HG03103 (cell line): Measurements from ENCODE around the gene ZNF823.

Experiments
- ATAC-seq: cut with Tn5 transposase; IDR thresholded peaks from one replicate; pipeline ENCODE4 v1.9.1; 2021; ENCODE audit warnings: low read depth; ENCODE audit not compliant: unreplicated experiment

ZNF823 gene

DNA sequence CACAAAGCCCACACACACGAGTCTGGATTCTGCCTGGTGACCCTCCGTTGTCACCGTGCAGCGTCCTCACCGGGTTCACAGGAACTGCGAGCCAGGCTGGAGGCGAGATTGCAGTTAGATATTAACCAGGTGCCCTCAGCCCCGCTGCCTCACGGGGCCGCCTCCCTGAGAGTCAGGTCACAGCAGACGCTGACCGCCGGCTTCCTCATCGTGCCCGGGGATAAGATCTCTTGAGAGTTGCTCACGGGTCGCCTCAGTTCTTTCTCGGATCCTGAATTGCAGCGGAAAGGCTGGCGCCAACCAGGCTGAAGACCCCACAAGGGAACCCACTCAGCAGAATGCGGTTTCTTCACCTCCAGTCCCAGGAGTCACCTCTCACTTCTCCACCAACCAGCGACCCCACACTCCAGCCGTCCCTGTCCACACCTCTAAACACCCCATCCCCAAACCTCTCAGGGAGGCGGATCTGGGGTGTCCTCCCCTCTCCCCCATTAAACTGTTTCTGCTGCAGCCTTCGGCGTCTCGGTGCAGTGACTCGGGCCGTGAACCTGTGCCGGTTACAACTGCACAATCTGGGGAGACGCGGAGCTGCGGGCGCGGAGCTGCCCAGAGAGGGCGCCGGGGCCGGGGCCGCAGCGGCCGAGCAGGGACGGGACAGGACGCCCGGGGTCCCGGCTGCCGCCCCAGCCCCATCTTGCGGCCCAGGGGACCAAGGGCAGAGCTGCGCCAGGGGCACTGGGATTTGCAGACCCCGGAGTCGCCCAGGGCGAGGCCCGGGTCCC is 591 bp downstream of the ZNF823 start:
- peak; percentile 24 for ATAC-seq

DNA sequence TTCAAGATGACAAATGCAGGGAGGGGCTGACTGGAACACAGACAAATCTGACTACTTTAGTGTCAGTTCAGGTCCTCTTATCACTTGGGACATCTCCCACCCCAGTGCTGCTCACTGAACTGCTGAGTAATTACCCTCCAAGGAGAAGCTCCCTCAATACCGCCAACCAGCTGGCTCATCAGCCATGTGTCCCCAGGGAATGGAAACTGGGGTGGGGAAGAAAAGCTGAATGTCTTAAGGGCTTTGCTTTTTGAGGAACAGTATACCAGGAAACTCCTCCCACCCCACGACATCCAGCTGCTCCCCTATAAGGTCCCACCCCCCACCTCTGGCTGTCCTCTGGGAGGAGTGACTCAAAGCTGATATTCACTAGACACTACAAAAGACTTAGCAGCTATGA is 2.0 kb downstream of the ZNF823 start:
- ATAC-seq = no peak

DNA sequence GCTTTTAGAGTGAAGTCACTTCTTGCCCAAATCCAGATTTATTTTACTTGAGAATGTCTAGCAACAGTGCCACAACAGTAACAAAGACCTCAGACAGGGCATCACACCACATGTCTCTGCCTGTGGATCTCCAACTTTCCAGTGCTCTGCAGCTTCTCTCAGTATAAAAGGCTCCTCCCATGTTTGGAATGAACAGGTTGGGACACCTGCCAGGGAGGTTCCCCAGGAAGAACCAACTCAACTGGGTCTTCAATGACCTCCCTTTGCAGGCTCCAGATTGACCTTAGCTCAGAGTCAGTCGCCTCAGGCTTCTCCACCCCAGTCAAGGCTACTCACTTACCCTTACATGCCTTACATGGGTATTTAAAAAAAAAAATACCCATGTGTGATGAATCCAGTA is 3.4 kb downstream of the ZNF823 start:
- no peak for ATAC-seq

DNA sequence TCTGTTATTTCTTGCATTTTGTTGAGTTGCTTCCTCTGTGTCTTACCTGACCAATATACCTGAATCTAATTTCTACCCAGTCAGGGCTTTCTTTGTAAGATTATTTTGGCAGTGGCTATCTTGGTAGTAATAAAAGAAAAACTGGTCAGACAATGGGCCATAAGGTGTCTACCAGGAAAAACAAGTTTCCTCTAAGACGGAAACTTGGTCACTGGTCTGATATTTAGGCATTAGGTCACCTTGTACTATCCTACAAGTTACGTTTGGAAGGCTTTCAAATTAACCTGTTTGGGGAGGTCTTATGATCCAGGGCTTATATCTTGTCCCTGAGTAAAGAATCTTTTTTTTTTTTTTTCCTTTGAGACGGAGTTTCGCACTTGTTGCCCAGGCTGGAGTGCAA is 9.2 kb downstream of the ZNF823 start:
- ATAC-seq = no peak

DNA sequence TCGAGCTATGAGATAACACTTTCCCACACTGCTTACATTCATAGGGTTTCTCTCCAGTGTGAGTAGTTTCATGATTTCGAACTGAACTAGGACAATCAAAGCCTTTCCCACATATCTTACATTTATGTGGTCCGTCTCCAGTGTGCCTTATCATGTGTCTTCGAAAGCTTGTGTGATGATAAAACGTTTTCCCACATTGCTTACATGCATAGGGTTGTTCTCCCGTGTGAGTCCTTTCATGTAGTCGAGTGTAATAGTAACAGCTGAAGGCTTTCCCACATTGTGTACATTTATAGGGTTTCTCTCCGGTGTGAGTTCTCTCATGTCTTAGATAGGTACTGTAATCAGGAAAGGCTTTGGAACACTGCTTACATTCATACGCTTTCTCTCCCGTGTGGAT is 16.3 kb downstream of the ZNF823 start:
- no peak for ATAC-seq

DNA sequence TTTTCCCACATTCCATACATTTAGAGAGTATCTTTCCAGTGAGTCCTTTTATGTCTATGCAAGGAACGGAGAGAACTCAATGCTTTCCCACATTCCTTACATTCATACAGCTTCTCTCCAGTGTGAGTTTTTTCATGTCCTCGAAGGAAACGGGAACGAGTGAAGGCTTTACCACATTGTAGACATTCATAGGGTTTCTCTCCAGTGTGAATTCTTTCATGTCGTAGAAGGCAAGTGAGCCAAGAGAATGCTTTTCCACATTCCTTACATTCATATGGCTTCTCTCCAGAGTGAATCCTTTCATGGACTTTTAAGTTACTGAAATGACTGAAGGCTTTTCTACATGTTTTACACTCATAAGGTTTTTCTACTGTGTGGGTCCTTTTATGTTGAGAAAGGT is 17.1 kb downstream of the ZNF823 start:
- ATAC-seq = no peak

DNA sequence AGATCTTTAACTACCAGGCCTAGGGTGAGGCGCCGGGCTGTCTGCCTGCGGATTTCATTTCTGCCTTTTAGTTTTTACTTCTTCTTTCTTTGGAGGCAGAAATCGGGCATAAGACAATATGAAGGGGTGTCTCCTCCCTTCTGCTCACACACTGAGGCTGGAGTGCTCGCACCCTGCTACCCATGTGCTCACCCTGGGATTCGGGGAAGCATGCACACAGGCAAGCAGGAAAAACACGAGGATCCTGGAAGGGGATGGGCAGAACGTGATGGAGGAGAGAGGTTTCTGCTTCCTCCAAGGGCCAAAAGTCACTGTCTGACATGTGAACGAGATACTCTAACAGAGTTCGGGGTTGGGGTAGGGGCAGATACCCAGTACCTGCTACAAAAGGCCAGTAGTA is 28.4 kb downstream of the ZNF823 start:
- no peak for ATAC-seq

DNA sequence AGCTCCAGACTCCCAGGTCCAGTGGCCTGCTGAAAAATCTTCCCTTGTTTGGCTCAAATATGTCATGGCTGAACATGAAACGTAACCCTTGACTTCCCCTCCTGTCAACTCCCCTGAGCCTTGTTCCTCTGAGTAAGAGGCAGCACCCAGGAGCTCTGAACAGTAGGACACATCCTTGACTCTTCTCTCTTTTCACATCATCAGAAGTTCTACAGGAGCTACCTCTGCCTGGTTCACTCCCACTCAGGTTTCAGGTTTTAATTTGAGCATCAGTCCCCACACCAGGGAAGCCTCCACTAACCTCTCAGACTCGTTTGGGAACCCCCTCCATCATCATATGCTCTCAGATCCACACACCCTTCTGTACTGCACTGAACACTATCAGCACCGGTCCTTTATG is 30.3 kb downstream of the ZNF823 start:
- ATAC-seq = no peak

DNA sequence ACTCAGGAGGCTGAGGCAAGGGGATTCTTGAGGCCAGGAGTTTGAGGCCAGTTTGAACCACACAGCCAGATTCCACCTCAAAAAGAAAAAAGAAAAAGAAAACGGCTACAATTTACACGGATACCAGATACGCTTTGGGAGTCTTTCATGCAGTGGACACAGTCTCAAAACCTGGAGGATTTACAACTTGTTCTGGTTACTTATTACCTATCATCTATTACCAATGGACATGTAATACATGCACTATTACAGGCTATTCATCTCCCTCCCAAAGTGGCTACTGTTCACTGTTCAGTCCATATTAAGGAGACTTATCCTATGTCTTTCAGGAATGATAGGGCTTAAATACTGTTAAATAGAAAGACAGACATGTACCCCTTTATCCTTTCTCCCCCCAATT is 33.3 kb downstream of the ZNF823 start:
- no peak for ATAC-seq

DNA sequence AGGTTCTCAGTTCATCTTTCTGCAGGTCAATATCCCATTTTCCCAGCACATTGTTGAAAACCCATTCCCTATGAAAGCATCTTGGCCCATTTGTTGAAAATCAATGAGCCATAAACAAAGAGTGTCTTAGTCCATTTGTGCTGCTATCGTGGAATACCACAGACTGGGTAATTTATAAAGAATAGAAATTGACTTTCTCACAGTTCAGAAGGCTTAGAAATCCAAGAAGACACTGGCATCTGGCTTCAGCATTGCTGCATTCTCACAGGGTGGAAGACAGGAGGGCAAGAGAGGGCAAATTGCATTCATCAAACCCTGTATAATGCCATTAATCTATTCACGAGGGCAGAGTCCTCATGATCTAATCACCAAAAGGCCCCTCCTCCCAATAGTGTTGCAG is 34.1 kb downstream of the ZNF823 start:
- no peak for ATAC-seq

DNA sequence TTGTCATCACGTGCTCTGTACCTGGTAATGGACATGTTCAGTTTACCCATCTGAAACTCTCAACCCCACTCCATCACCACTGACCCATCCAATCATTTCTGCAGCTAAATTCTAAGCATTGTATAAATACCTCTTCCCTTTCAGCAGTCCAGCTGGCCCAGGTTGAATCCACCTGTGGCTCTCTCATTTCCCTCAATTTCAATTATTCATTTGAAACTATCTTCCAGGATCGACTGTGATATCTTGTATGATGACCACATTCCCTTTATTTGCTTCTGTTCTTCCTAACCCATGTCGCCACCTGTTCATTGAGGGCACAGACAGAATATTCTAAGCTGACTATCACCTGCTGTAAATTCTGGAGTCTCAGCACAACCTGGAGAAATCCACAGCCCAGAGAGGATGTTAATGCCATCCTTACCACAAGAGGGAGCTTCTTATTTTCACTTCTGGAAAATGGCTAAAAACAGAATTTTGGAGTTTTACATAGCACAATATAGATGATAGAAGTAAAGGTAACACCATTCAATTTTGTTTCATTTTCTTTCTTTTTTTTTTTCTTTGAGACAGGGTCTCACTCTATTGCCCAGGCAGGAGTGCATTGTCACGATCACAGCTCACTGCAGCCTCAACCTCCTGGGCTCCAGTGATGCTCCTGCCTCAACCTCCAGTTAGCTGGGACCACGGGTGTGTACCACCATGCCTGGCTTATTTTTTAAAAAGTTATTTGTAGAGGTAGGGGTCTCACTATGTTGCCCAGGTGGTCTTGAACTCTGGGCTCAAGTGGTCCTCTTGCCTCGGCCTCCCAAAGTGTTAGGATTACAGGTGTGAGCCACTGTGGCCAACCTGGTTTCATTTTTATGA is 38.6 kb downstream of the ZNF823 start:
- ATAC-seq = no peak

DNA sequence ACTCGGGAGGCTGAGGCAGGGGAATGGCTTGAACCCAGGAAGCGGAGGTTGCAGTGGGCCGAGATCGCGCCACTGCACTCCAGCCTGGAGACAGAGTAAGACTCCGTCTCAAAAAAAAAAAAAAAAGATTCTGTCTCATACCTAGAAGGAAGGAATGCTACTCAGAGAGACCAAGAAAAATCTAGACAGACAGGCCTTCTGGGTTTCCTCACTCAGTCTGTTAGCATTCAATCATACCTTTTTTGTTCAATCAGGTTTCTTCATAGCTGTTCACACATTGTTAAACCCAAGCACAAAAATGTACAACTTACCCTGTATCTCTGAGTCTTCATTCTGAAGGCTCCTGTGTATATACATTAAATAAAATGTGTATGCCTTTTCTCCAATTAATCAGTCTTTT is 40.5 kb downstream of the ZNF823 start:
- ATAC-seq = no peak

DNA sequence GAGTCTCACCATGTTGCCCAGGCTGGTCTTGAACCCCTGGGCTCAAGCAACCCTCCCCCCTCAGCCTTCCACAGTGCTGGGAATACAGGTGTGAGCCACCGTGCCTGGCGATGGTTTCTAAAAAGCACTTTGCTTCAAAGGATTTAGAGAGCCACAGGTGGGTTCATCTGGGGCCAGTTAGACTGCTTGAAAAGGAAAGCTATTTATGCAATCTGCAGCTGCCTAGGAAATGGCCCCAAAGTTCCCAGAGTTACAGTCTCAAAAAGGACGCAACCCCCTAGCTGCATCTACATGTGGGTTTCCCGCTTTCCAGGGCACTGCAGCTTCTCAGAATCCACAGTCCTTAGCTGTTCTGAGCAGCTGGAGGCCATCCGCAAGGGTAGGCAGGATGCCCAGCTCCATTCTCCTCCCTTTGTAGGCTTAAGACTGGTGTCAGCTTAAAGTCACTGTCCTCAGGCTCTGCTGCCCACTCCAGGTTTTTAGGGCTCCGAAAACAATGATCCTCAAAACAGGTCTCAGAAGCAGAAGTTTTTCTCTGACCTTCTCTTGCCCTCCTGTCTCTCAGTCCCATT is 41.4 kb downstream of the ZNF823 start:
- no peak for ATAC-seq

DNA sequence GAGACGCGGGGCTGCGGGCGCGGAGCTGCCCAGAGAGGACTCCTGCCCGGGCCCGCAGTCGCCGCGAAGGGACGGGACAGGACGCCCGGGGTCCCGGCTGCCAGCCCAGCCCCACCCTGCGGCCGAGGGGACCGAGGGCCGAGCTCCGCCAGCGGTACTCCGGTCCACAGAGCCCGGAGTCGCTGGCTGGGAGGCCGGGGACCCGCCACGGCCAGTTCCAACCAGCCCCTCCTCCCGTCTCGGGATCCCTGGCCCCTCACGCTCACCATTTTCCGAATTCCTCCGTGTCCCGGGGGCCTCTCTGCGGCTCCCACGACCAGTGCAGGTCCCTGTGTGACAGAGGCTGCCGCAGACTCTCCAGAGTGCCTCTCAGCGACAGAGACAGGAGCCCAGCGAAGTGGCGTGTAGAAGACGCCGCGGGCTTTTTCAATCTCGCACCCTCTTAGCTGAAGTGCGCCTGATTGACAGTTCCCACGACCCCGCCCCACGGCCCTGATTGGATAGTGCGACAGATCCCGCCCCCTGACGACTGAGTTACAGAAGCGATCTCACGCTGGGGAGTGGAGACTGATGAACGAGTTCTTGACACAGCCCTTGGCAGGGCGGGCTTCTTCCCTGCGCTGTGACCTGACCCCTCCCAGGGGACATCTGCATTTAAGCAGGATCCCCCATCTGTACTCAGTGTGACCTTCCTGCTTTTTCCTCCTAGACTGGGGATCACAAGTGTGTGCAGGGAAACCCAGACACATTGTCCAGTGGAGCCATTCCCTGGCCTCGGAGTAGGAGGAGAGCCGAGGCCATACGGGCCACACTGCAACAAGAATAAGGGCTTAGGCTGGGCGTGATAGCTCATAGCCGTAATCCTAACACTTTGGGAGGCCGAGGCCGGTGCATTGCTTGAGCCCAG is 44.0 kb downstream of the ZNF823 start:
- ATAC-seq = peak; percentile 83

DNA sequence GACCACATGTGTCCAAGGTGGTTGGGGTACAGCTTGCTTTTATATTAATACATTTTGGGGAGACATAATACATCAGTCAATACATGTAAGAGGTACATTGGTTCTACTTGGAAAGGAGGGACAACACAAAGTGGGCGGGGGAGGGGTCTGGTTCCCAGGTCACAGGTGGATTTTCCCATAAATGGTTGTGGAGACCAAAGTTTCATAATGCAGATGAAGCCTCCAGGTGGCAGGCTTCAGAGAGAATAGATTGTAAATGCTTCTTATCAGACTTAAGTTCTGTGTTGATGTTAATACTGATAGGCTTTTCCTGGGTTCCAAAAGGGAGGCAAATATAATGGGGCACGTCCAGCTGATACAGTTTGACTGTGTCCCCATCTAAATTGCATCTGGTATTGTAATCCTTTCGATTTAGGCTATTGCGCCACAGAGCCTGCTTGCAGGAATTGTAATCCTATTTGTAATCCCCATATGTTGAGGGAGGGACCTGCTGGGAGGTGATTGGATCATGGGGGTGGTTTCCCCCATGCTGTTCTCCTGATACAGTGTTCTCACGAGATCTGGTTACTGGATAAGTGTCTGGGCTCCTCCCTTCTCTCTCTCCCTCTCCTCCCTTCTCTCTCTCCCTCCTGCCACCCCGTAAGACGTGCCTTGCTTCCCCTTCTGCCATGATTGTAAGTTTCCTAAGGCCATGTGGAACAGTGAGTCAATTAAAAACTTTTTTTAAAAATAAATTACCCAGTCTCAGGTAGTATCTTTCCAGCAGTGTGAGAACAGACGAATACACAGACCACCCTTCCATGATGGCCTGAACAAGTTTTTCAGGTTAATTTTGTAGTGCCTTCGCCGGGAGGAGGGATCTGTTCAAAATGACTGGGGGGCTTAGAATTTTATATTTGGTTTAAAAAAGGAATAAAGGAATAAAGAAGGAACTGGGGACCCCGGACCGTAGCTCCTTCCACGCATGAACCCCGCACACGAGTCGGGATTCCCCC is 44.9 kb downstream of the ZNF823 start:
- no peak for ATAC-seq

DNA sequence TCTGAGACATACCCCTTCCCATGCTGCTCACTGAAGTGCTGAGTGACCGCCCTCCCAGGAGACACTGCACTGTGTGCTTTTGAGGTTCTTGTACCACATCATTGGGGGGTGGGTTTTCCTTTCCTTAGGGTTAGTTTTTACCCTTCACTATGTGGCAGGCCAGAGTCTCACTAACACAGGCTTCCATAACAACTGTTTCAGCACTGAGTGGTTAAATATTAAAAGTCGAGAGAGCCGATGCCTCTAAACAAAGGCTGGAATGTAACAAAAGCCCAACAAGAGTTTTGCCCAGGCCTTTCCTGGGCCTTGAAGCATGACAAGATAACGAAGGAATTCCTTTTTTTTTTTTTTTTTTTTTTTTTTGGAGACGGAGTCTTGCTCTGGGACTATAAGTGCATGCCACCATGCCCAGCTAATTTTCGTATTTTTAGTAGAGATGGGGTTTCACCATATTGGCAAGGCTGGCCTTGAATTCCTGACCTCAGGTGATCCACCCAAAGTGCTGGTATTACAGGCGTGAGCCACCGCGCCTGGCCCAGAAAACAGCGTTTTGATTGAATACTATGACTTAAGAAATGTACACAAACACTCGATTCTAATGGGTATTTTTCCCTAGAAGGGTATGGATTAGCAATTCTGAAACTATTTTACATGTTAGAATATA is 46.5 kb downstream of the ZNF823 start:
- no peak for ATAC-seq

DNA sequence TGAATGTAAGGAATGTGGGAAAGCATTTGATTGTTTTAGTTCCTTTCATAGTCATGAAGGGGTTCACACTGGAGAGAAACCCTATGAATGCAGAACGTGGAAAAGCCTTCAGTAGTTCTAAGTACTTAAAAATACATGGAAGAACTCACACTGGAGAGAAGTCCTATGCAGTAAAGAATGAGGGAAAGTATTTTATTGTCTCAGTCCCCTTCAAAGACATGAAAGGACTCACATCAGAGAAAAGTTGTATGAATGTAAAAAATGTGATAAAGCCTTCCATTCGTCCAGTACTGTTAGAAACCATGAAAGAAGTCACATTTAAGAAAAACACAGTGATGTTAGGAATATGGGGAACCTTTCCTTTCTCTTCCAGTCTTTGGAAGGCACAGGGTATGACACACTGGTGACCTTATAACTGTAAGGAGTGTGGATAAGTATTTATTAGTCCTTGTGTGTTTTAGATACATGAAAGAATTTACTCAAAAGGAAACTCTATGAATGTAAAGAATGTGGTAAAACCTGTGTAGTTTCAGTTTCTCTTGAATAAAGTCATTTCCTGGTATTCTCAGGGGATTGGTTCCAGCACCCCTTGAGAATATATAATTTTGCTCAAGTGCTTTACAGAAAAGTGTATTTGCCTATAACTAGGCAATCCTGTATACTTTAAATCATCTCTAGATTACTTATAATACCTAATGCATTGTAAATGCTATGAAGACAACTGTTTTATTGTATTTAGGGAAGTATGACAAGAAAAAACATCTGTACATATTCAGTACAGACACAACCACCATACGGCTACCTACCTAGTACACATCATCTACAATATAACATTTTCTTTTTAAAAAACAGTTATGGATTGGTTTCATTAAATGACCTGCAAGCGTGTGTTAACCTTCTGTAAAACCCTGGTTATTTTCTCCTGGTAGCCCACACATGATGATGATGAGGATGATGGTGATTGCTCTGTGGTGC is 52.8 kb downstream of the ZNF823 start:
- ATAC-seq = no peak
